Embryonic facial prominence (tissue), 1 donor: ENCODE results near the gene SLC11A2.
"Not testable (repeated sequence)": the region's sequence is repeated elsewhere in the genome, so short reads cannot be mapped to it uniquely, and the experiment has no call there.

Experiments used
- DNase-seq: peaks from one replicate; pipeline ENCODE4 v3.0.0-alpha.2; 2016; ENCODE audit errors: extremely low spot score

The SLC11A2 gene

DNA sequence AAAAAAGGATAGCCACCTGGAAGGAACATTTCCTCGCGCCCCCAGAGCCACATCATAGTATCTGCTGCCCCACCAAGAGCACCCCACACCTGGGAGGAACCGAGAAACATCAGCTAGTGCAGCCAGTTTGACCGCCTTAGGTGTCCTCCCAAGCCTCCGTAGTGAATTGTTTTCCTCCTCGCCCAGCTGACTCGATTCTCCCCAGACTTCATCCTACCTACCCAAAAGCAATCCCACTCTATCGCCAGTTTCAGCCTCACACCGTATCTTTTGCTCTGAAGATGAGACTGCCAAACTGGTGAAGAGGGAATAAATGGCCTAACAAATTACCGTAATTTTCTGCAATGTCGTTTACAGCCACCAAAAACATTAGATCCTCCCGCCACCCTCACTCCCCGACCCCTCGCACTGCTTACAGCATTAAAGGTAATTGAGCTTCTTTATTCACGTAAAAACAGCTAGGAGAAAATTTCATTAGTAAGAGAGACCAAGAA is 1.2 kb upstream of the SLC11A2 start:
- no peak for DNase-seq

DNA sequence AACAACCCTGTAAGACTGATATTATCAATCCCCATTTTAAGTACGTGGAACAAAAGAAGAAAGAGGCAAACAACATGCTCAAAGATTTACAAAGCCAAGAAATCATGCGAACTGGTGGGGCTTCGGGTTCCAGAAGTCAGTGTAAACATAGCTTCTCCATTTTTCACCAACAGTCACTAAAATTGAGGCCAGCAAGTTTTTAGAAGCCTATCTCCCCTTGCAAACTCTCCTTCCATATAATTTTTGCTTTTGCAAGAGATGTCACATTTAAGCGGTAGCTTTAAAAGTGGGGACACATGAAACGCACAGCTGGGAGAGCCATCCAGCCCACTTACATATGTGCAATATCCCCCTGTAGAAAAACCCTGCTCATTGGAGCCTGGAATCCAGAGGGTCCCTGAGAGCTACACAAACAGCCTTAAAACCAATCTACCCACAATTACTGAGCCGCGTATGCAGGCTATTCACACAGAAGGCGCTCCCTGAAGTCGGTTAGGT is 797 bp downstream of the SLC11A2 start:
- DNase-seq = no peak

DNA sequence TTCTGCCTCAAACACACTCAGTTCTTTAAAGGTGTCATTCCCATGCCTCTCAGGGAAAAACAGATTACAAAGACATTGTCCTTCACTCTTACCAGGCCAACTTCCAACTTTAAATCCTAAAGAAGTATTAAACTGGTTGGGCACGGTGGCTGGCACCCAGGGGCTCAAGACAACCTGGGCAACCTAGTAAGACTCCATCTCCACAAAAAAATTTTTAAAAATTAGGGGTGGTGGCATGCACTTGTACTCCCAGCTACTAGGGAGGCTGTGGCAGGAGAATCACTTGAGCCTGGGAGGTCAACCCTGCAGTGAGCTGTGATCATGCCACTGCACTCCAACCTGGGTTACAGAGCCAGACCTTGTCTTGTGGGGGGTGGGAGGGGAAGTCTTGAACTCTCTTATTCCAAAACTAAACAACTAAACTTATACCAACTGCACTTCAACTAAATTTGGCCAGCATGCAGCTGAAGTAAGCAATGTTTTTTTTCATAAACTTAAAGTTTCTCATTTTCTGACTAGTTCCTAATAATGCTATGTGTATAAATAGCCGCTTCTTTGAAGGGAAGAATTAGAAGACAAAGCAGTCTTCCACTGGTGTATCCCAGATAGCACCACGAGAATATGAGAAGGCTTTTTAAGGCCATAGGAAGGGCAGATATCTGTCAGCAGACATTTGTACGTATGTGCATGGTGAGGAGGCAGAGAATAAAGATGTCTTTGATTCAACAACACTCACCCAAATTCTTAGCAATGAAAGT is 2.4 kb downstream of the SLC11A2 start:
- DNase-seq = no peak

DNA sequence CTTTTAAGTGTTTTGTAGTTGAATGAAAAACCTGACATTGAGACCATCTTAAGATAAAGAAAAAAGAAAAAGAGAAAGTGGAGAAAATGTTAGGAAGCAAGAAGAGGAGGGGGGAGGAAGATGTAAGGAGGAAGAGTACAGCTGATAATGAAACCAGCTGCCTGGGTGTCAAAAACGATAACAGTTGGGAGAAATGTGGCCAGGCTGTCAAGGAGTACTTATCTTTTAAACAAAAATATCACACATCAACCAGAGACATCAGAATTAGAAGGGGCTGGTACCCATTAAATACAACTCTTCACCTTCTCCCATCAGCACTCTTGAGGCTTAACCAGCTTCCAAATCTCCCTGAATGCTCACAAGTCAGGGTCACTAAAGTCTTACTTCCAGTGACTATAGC is 4.5 kb downstream of the SLC11A2 start:
- no peak for DNase-seq

DNA sequence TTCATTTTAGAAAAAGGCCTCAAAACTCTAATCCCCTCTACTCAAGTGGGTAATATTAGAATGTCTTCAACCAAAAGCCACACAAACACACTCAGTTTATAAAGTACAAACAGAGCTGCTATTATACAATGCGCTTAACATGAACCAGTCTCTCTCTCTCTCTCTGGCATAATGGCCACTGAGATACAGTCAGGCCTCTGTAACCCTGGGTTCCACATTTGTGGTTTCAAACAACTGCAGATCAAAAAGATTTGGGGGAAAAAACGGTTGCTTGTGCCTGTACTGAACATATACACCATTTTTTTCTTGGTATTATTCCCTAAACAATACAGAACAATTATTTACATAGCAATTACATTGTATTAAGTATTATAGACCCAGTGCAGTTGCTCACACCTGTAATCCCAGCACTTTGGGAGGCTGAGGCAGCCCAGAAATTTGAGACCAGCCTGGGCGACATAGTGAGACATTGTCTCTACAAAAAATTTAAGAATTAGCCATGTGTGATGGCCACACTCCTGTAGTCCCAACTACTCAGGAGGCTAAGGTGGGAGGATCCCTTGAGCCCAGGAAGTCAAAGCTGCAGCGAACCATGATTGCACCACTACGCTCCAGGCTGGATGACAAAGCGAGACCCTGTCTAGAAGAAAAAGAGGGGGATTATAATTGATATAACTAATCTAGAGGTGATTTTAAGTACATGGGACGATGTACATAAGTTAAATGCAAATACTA is 5.6 kb downstream of the SLC11A2 start:
- DNase-seq = no peak

DNA sequence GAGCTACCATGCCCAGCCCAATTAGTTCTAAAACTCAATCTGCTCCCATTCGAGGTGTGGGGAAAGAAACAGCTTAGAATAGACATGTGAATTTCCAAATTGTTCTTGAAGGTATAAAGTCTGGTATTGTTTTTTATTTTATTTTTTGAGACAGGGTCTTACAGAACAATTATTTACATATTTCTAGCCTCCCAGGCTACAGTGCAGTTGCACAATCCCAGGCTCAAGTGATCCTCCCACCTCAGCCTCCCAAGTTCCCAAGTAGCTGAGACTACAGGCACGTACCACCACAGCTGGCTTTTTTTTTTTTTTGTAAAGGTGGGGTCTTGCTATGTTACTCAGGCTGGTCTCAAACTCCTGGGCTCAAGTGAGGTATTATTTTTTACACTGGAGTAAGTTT is 6.3 kb downstream of the SLC11A2 start:
- DNase-seq = no peak

DNA sequence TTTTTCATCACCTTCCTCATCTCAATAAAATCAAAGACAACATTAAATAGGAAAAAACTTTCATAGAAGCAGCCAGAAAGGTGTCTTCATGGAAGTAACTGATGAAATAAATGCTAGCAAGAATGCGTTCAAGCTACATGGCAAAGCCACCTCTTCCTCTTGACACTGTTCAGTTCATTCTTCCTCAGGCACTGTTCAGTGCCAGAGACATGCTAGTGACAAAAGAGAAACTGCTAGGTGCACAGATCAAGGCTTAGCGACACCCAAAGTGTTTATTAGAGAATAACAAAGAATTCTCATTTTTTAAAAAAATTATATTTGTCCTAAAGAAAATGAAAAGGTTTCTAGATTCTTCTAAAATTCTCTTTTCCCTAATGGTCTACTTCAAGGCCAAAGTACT is 7.2 kb downstream of the SLC11A2 start:
- DNase-seq = no peak

DNA sequence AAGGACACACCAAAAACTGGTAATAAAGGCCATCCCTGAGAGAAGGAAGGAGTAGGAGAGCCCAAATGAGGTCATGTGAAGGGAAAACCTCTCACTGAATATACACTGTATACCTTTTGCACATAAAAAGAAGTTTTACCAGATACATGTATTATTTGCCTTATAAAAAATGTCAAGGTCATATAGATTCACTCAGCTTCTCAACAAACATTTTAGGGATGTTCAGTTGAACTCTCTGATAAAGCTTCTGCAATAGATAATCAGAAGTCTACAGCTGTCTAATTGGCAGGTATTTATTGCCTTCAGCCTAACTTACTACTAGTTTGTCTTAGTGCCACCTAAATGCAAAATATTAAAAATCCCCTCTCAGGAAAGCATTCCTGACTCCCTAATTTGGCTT is 8.7 kb downstream of the SLC11A2 start:
- no peak for DNase-seq

DNA sequence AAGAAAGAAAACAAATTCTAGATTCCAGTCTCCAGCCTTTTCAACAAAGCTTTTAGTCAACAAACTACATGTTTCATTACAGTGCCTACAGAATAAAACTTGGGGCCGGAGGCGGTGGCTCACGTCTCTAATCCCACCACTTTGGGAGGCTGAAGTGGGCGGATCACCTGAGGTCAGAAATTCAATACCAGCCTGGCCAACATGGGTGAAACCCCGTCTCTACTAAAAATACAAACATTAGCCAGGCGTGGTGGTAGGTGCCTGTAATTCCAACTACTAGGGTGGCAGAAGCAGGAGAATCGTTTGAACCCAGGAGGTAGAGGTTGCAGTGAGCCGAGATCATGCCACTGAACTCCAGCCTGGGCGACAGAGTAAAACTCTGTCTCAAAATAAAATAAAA is 11.7 kb downstream of the SLC11A2 start:
- not testable (repeated sequence) for DNase-seq

DNA sequence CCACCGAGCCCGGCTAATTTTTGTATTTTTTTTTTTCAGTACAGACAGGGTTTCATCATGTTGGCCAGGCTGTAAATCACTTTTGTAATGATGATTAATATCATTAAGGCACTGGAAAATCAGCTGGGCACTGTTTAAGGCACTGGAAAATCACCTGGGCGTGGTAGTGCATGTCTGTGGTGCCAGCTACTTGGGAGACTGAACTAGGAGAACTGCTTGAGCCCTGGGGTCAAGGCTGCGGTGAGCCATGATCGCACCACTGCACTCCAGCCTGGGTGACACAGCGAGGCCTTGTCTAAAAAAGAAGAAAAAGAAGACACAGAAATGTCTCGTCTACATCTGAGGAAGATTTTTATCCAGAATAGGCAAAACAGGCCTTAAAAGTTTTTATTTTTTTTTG is 12.7 kb downstream of the SLC11A2 start:
- DNase-seq = no peak

DNA sequence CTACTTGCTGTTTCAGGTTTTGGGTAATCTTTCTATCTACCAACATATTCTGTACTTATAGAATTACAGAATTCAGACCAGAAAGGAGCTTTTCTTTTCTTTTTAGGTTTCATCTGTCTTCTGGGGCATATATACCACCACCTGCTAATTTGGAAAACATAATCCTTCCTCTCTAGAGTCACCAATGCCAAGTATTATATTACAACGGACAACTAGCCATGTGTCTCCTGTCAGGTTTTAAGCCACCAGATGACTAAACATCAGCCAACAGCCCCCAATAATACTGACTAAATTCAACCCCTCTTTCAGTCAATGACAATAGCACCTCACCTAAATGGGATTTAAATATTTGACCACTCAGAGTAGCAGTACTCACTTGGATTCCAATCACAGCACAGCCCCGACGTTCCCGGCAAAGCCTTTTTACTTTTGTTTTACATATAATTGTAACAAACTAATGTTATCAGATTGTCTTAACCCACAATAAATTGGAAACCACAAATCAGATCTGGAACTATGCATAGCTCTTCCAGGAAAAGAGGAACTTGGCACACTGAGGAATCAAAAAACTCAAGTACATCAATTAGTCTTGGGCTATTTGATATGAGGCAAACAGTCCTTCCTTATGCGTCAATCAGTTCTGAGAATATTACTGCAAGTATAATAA is 13.5 kb downstream of the SLC11A2 start:
- DNase-seq = no peak

DNA sequence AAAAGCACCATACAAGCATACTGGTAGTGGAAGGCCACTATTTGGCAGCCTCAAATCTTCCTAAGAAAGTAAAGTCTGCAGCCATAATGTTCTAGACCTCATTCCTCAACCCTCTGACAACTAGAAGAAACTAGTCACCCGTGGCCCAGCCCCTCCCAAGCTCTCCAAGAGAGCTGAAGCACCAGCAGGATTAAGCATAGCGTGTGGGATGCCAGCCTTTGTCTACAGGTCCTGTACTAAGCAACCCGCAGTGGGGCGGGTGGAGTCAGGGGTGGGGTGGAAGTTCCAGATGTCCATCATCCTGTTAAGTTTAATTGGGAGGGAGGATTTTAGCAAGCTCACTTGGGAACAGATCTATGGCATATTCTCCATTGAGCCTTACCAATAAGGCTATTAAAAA is 14.2 kb downstream of the SLC11A2 start:
- DNase-seq = no peak

DNA sequence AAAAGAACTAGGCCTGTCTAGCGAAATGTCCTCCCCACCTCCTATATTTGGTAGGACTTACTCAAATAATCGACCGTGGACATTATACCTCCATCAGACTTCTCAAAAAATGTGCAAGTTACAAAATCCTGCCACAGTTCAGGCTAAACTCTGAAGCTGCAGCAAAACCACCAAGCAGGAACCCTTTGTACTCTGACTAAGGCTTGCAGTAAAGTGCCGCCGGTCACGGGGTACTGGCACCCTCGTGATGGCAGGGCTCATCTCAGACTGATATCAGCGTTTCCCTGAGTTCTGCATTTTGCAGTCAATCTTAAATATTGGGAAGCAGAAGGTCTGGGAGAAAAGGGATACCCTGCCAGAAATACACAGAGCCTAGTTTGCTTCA is 17.1 kb downstream of the SLC11A2 start:
- no peak for DNase-seq

DNA sequence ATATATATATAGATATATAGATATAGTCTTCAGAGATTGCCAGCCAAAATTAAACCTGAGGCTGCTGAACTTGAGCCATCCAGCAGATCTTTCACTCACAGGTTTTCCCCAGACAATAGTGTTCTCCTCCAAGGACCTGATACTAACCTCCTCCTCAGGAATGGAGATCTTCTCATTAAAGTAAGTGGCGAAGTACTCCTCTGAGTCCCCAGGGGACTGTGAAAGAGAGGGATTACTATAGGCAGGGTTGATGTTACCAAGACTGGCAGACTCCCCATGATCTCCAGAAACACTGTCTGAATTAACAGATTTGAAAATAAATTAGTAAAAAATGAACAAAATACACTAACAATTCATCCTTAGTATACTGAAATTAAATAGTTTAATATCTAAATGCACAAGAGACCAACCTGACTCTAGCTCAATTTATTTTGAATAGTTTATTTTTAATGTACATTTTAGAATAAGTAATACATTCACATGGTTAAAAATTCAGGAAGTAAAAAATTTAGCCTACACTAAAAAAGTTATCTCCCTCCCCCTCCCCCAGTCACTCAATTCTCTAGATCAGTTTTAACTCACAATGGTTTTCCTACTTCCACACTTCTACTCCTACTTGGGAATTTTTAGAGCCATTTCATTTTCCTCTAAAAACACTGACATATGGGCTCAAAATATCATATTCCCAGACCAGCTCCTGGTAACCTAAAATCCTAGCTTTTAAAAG is 17.7 kb downstream of the SLC11A2 start:
- no peak for DNase-seq

DNA sequence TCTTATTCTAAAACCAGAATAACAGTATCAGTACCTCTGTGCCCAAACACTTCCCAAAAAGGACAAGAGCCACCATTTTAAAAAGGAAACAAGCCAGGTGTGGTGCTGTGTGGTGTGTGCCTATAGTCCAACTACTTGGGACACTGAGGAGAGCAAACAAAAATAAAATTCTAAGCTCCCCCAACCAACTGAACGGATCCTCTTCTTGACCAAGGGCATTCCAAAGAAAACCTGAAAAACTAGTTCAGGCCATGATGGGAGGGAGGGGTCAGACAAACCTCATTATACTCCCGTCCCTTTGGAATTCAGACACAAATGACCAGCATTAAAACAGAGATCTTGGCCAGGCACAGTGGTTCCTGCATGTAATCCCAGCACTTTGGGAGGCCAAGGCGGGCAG is 20.5 kb downstream of the SLC11A2 start:
- no peak for DNase-seq

DNA sequence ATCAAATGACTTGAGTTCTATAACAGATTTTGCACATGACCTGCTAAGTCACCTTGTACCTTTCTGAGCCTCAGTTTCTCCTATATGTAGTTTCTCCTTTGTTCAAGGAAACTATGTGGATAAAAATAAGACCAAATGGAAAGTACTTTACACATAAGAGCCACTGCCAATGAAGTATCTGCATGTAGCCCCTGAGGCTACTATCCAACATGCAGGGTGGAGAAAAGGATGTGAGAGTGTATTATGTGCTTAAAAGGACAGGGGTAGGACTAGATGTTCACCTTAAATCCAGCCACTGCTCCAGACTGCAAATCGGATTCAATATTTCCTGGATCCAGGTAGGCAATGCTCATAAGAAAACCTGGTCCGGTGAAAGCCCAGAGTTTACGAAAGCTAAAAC is 21.2 kb downstream of the SLC11A2 start:
- no peak for DNase-seq

DNA sequence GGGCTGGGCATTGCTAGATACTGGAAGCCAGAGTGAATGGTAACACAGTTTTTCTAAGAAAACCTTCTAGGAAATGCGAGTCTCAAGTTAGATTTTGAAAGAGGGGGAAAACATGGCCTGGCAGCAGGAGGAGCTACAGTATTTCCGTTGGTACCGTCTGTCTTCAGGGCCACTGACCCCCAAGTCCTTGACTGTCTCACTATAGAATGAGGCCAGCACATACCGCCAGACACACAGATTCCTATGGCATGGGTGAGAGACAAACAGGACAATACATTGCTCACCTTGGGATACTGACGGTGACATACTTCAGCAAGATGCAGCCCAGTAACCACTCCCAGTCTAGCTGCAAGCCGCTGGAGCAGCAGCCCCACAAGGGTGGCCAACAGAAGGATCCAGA is 21.7 kb downstream of the SLC11A2 start:
- no peak for DNase-seq

DNA sequence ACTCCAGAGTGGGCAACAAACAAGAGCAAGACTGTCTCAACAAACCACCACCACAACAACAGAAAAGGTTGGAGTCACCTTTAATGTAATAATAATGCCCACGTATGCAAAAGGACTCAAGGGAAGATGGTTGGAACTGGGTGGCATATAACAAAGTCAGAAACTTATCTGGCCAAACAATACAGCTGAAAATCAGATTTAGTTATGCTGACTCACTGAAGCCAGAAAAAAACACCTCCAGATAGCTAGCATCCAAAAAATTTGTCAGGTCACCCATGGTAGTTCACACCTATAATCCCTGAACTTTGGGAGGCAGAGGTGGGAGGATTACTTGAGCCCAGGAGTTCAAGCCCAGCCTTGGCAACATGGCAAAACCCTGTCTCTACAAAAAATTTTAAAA is 24.4 kb downstream of the SLC11A2 start:
- no peak for DNase-seq

DNA sequence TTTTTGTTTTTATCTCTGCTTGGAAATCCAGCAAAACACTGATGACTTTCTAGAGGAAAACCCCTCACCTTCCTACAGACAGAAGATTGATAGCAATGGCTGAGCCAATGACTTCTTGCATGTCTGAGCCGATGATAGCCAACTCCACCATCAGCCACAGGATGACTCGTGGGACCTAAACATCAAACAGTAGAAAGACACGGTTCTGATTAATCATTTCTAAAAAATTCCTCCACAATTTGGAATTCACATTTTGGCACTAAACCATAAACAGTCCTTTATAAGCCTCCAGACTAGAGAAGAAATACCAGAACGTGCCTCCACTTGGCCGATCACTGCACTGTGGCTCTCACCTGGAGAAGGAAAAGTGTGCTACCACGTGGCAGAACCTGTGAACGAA is 25.9 kb downstream of the SLC11A2 start:
- DNase-seq = no peak

DNA sequence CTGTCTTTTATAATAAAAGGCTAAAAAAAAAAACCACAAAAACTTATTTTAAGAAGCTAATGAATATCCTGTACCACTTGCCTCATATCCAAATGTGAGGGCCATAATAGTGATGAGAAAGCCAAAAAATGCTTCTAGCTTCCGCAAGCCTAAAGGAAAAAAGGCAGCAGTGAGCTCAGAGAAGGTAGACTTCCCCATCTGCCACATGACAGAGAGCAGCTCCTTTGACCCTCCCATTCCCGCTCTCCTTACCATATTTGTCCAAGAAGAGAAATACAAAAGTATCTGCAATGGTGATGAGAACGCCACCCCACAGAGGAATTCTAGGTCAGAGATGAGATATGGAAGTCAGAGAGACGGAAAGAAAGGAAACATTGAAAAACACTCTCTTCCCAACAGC is 27.1 kb downstream of the SLC11A2 start:
- no peak for DNase-seq

DNA sequence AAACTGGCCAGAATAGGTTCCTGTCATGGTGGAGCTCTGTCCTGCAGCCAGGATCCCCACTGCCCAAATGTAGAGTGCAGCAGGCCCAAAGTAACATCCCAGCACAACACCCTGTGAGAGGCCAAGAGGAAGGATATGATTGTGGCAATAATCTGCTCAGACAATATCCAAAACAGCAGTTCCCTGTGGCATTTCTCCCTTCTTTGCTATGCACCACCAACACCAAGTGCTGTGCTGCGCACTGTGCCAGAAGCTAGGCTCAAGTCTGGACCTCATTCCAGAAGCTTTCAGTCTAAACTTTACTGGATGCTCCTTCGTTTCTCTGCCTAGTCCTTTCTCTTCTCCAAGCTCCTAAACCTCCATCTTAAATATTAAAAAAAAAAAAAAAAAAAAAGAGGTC is 33.4 kb downstream of the SLC11A2 start:
- no peak for DNase-seq

DNA sequence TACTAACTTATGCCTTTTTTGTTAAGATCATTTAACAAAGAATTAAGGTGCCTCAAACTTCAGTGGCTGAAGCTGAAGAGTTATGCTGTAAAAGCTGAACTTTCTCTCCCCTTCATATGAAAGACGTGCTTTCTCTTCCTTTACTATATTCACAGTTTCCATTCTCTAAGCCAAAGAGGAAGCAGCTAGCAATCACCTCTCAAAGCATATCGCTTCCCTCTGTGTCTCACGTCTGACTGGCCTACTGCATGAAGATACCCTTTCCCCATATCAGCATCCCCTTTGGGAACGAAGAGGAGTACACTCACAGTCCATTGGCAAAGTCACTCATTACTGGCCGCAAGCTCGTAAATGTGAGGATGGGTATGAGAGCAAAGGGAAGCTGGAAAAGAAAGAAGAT is 34.9 kb downstream of the SLC11A2 start:
- DNase-seq = no peak
